GM18511 (cell line): ENCODE measurements around the gene KRTAP5-7.
"Not testable (repeated sequence)": the region's sequence is repeated elsewhere in the genome, so short reads cannot be mapped to it uniquely, and the experiment has no call there.

ENCODE experiments used
- ATAC-seq: cut with Tn5 transposase; IDR thresholded peaks from one replicate; pipeline ENCODE4 v1.9.1; 2021; ENCODE audit warnings: mild to moderate bottlenecking, moderate library complexity; ENCODE audit not compliant: unreplicated experiment

KRTAP5-7 gene

DNA sequence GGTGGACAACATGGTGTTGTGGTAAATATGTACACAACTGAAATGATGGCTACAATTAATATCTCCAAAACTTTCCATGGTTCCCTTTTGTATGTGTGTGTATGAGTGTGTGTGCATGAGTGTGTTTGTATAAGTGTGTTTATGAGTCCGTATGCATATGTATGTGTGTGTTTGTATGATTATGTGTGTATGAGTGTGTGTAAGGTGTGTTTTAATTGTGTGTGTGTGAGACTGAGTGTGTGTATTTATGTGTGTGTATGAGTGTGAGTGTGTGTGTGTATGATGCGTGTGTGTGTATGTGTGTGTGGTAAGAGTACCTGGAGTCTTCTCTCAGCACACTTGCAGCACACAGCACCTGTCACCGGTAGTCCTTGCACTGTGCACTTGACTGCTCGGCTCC is 29.0 kb downstream of the KRTAP5-7 start:
- no peak for ATAC-seq

DNA sequence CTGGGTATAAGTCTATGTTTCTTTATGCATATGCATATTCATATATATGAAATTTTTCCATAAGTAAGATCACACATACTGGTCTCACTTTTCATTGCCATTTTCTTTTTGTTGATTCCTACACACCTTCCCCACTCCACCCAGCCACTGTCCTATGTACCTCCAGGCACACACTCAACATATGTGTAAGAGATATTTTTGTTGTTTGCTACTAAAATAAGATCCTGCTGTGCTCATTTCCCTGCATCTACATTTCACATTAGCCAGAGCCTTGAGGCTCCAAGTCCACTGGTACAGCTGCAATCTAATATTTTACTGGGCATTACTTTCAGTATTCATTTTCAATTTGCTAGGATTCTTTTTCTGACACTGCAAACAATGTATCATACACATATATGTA is 30.2 kb downstream of the KRTAP5-7 start:
- no peak for ATAC-seq

DNA sequence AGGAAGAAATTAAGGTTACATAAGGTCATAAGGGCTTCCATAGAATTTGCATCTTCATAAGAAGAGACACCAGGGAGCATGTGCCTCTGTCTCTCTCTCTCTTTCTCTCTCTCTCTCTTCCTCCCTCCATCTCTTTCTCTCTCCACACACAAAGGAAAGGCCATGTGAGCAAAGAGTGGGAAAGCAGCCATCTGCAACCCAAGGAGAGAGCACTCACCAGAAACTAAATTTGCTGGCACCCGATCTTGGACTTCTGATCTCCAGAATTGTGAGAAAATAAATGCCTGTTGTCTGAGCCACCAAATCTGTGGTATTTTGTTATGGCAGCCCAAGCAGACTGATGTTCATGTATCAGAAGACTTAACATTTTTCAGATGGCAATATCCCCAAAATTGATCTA is 31.9 kb downstream of the KRTAP5-7 start:
- no peak for ATAC-seq

DNA sequence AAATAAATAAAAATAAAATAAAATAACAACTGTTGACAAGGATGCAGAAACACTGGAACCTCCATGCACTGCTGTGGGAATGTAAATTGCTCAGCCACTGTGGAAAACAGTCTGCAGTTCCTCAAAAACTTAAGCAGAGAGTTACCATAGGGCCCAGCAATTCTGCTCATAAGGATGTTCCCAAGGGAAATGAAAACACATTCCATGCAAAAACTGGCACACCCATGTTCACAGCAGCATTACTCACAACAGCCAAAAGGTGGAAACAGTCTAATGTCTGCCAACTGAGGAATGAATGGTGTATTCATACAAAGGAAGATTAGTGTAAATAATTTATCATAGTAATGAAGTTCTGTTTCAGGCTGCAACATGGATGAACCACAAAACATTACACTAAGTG is 35.1 kb downstream of the KRTAP5-7 start:
- no peak for ATAC-seq

DNA sequence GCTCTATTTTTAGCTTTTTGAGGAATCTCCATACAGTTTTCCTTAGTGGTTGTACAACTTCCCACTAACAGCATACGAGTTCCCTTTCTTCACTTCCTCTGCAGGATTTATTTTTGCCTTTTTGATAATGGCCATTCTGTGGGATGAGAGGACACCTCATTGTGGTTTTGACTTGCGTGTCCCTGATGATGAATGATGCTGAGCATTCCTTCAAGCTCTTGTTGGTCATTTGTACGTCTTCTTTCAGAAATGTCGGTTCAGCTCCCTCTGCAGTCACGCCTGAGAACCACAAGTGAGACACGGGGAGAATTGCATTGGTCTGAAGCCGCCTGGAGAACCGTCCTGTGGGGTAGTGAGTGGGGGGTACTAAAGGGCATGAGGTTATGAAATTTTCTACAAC is 36.3 kb downstream of the KRTAP5-7 start:
- no peak for ATAC-seq

DNA sequence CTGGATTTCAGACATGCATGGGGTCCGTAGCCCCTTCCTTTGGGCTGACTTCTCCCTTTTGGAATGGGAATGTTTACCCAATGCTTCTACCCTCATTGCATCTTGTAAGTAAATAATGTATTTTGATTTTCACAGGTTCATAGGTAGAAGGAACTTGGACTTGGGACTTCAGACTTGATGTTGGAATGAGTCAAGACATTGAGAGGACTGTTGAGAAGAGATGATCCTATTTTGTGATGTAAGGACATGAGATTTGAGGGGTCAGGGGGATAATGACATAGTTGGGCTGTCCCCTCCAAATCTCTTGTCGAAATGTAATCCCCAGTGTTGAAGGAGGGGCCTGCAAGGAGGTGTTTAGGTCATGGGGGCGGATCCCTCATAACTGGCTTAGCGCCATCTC is 37.4 kb downstream of the KRTAP5-7 start:
- ATAC-seq = no peak

DNA sequence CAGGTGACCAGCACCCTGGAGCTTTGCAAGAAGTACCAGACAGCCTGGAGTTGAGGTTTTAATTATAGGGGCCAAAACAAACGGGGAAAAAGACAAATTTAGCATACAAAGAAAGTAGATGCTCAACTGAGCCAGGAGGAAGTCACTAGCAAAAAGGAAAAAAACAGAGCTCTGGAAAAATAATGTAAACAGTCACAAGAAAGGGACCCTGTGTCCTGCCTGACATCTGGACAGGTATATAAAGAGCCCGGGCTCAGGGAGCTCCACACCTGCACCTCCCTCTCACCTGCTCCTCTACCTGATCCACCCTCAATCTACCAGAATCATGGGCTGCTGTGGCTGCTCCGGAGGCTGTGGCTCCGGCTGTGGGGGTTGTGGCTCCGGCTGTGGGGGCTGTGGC is 38.2 kb downstream of the KRTAP5-7 start, which contains the start of gene KRTAP5-10:
Gene KRTAP5-10 (plus strand): TSS at position 301 of the 400 bp plus-strand sequence. CDS start 25 bp downstream, at position 326.
- ATAC-seq = no peak

DNA sequence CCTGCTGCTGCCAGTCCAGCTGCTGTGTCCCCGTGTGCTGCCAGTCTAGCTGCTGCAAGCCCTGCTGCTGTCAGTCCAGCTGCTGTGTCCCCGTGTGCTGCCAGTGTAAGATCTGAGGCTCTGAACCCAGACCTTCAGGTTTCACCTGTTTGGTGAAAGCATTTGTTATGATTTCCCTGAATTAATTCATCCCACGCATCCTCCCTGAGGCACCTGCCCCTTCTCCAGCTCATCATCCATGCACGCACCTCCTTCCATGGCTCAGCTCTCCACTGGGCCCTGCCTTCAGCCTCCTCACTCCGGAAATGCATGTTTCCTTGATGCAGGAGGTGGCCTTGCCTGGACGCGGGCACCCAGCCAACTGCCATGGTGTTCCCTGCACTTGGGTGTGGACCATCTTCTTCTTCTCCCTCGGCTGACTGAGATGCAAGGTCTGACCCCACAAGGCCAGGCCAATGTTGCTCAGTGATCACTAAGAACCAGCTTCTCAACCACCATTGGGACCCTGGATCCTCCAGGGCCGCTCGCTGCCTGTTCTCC is 39.1 kb downstream of the KRTAP5-7 start:
- no peak for ATAC-seq

DNA sequence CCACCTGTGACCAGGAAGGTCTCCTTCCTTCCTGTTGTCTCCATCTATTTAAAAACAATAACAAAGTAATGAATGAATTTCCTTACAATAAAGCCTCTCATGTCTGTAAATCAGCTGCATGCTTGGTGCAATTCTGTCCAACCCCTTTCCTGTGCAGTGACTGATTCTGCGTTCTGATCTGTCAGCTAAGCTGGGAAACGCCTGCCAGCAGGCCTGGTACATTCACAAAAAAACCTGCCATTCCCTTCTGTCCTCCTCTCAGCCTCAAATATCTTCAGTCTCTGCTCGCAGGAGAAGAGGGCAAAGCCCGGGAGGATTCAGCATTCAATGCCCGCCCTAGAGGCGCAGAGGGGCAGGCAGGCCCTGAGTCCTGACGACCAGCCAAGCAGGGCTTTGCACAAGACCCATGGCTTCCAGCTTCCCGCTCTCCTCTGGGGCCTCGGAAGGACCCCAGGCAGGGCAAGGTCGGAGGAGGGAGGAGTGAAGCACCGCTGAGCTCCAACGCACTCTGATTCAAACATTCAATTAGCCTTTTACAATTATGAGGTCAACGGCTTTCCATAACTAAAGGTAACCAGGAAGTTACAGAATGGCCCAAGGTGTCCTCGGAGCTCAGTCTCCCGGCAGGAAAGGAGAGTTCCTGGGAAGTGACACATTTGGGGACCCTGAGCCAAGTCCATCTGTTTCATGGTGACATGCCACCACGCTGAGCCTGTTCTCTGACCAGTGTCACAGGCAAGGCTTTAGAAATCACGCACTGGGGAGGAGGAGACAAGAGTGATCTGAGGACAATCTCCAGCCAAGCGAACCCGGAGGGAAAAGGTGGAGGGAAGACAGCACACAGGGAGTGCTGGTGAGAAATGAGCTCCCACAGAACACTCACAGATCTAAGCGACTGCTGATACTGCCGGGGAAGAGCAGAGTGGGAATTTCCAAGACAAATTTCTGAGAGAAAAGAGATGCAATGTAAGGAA is 39.8 kb downstream of the KRTAP5-7 start:
- ATAC-seq = not testable (repeated sequence)

DNA sequence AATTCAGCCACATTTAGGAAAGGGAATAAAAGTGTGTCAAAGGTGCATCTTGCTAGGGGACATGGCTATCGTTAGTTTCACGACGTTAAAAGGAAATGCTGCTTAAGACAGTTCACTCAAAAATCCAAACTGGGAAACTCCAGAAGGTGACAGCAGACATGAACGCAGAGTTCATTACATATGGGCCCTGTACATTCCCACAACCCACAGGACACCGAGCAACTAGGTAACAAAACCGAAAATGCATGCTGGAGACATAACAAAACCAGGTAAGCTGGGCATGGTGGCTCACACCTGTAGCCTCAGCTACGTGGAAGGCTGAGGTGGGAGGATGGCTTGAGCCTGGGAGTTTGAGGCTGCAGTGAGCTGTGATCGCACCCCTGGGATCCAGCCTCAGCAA is 40.6 kb downstream of the KRTAP5-7 start:
- not testable (repeated sequence) for ATAC-seq

DNA sequence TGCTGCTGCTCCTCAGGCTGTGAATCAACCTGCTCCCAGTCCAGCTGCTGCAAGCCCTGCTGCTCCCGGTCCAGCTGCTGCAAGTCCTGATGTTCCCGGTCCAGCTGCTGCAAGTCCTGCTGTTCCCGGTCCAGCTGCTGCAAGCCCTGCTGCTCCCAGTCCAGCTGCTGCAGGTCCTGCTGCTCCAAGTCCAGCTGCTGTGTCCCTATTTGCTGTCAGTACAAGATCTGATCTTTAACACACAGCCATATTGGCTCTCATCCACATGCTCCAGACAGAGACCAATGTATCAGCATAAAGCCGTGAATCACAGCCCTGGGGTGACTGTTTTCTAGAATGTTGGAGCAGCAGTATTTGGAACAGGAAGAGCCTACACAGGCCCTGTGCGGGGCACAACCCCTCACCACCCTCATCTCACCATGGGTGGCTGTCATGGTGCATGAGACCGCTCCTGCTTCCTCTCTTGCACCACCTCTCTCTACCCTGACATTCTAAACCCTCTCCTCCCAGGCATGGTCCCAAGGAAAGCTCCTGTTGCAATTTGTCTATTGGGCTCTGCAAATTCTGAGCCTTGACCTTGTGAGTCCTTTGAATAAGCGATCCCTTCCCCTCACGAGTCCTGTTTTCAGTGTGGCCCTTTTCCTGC is 41.8 kb downstream of the KRTAP5-7 start:
- no peak for ATAC-seq

DNA sequence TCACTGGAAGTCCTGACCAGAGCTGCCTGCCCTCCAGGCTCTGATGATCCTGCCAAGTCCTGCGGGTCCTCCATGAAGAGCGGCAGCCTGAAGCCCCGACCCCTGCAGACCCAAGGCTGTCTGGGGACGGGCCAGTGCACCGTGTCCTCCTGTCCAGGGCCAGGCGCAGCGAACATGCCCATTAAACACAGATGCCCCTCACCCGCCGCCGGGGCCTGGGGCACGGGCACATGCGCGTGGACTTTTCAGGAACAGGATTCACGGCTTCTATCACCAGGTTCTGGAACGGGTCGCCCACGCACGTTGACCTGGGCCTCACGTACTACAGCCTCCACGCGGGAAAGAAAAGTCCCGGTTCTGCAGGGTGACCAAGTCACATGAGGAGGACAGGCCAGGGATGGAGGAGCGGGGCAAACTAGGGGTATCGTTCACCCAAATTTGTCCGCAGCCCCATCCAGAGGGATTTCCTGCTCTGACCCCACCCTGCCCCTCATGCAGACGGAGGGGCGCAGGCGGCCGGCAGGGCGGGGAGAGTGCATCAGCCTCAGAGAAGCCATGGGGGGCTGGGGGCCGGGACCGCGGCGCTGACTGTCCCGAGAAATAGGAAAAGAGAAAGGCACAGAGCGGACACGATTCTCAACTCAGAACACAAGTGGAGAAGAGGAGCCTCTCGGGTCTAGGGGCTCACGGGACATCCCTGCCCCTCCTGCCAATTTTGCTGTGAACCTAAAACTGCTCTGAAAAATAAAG is 44.2 kb downstream of the KRTAP5-7 start:
- not testable (repeated sequence) for ATAC-seq

DNA sequence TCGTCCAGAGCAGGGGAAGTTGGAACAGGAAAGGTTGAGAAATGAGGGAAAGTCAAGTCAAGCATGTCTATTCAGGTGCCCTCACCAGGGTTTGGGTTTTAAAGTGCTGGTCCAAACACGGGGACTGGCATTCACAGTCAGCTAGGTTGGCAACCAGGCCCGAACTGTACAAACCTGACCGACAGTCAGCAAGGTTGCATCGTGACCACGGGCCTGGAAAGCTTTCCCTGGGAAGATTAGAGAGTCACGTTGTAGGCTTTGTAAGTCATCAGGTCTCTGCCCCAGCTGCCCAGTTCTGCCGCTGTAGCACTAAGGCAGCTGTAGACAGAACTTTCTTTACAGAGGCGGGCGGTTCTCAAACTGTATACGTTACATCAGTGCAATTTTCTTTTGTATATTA is 45.7 kb downstream of the KRTAP5-7 start:
- no peak for ATAC-seq

DNA sequence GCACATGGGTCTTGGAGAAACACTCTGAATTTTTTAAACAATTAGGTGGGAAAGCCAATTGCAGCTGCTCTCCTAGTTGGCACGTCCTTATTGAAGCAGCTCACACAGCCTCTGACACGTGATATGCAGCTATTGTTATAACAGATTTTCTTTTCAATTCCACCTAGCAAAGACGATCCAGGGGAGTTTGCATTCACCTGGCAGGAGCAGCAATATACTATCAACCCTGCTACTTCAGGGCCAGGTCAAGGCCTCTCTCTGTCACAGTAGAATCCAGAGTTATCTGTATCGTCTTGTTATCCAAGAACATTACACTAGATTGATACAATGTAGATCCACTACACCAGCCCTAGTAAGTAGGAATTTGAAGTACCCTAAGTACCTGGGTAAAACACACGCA is 47.4 kb downstream of the KRTAP5-7 start:
- no peak for ATAC-seq

DNA sequence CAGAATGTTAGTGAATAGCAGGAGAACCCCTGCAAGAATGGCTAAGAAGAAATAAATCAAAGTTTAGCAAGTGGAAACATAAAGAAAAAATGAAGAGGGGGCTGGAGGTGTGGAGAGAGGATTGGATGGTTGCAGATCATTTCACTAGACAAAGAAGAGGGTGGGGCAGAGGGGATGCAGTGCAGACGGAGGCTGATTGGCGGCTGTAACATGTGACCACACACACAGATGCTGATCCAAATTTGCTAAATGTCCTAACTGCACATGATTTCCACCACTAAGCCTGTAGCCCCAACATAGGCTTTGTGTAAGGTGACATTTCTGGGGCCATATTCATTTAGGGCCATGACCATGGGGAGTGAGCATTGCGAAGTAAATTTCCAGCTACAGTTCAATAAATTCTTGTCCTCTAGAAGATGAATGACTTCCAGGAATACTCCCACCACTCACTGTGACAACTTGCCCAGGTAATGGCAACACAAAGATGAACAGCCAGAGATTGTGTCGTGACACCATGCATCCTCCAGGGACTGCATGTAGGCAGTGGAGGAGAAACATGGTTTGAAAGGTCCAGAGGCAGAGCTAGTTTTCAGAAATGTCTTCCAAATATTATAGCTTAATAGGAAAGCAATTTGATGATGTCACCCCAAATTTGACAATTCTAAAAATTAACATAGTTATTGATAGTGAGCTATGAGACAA is 48.8 kb downstream of the KRTAP5-7 start:
- ATAC-seq = no peak

DNA sequence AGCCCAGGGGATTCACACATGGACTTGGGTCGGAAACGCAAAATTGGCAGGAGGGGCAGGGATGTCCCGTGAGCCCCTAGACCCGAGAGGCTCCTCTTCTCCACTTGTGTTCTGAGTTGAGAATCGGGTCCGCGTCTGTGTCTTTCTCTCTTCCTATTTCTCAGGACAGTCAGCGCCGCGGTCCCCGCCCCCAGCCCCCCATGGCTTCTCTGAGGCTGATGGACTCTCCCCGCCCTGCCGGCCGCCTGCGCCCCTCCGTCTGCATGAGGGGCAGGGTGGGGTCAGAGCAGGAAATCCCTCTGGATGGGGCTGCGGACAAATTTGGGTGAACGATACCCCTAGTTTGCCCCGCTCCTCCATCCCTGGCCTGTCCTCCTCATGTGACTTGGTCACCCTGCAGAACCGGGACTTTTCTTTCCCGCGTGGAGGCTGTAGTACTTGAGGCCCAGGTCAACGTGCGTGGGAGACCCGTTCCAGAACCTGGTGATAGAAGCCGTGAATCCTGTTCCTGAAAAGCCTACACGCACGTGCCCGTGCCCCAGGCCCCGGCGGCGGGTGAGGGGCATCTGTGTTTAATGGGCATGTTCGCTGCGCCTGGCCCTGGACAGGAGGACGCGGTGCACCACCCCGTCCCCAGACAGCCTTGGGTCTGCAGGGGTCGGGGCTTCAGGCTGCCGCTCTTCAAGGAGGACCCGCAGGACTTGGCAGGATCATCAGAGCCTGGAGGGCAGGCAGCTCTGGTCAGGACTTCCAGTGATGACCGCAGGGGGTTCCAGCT is 49.8 kb downstream of the KRTAP5-7 start:
- not testable (repeated sequence) for ATAC-seq

DNA sequence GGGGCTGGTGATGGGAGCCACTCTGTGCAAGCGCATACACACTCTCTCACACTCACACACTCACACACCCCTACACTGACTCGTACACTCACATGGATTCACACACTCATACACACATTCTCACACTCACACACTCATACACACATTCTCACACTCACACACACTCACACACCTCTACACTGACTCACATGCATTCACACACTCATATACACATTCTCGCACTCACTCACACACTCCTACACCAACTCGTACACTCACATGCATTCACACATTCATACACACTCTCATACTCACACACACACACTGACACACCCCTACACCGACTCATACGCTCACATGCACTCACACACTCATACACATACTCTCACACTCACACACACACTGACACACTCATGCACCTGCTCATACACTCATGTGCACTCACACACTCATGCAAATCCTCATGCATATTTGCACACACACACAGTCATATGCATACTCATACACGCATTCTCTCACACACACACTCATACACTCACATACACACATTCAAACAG is 50.5 kb downstream of the KRTAP5-7 start:
- ATAC-seq = no peak
